T1000 (cell line): ENCODE data around the gene VCP.

Experiments used
- DNase-seq: peaks from one replicate; lab custom pipeline; 2025; ENCODE audit warnings: mixed read lengths; lab: John Stamatoyannopoulos, UW

The VCP gene

GRCh38 chr9:35014517-35014916 lies 57.9 kb downstream of the VCP start:
- no peak for DNase-seq

GRCh38 chr9:35010351-35010958 lies 62.0 kb downstream of the VCP start:
- DNase-seq: no peak
